OCI-LY1 (cell line): ENCODE measurements around the gene WWP2.
"Not testable (repeated sequence)": the region's sequence is repeated elsewhere in the genome, so short reads cannot be mapped to it uniquely, and the experiment has no call there.

Experiments used
- H2AFZ ChIP-seq: fragments of 200-600 bp; sonication (generic), shearing (Covaris generic); 2 replicates; pipeline ENCODE4 v1.6.0; 2014; ENCODE audit warnings: antibody characterized with exemption, mild to moderate bottlenecking, low read length
- H3F3A ChIP-seq: fragments of 200-600 bp; sonication (generic), shearing (Covaris generic); 2 replicates; pipeline ENCODE4 v1.6.0; 2014; ENCODE audit warnings: mild to moderate bottlenecking, antibody characterized with exemption, low read length, moderate library complexity; ENCODE audit not compliant: insufficient read depth
- H3K27ac ChIP-seq: fragments of 200-600 bp; sonication (generic); 2 replicates; pipeline ENCODE4 v1.5.1; 2014; ENCODE audit warnings: low read length, mixed run types, mild to moderate bottlenecking, low read depth; ENCODE audit not compliant: poor library complexity, severe bottlenecking
- H3K27me3 ChIP-seq: fragments of 200-600 bp; sonication (generic); 2 replicates; pipeline ENCODE4 v1.6.0; 2014; ENCODE audit warnings: antibody characterized with exemption, mild to moderate bottlenecking, low read length, moderate library complexity; ENCODE audit not compliant: insufficient read depth
- H3K36me3 ChIP-seq: fragments of 200-600 bp; sonication (generic); 2 replicates; pipeline ENCODE4 v1.6.1; 2014; ENCODE audit warnings: mild to moderate bottlenecking, antibody characterized with exemption, low read length, moderate library complexity, mixed read lengths; ENCODE audit not compliant: insufficient read depth
- H3K4me1 ChIP-seq: fragments of 200-600 bp; sonication (generic); 2 replicates; pipeline ENCODE4 v1.5.1; 2014; ENCODE audit warnings: mild to moderate bottlenecking, low read length, moderate library complexity; ENCODE audit not compliant: insufficient read depth, severe bottlenecking
- H3K4me2 ChIP-seq: fragments of 200-600 bp; sonication (generic), shearing (Covaris generic); 2 replicates; pipeline ENCODE4 v1.6.1; 2014; ENCODE audit warnings: low read length
- H3K4me3 ChIP-seq: fragments of 200-600 bp; sonication (generic); 2 replicates; pipeline ENCODE4 v1.5.1; 2014; ENCODE audit warnings: low read length, low read depth, mild to moderate bottlenecking, mixed read lengths; ENCODE audit not compliant: poor library complexity, severe bottlenecking
- H3K79me2 ChIP-seq: fragments of 200-600 bp; shearing (Covaris generic); 2 replicates; pipeline ENCODE4 v1.6.1; 2016; ENCODE audit warnings: mixed run types, low read length, mixed read lengths; ENCODE audit not compliant: insufficient read depth
- H3K9ac ChIP-seq: fragments of 200-600 bp; sonication (generic), shearing (Covaris generic); 2 replicates; pipeline ENCODE4 v1.6.1; 2014; ENCODE audit warnings: mild to moderate bottlenecking, low read length, mixed read lengths
- H3K9me2 ChIP-seq: fragments of 200-600 bp; sonication (generic), shearing (Covaris generic); 2 replicates; pipeline ENCODE4 v1.6.1; 2014; ENCODE audit warnings: low read depth, mild to moderate bottlenecking, low read length, mixed read lengths
- H3K9me3 ChIP-seq: fragments of 200-600 bp; shearing (Covaris generic); 2 replicates; pipeline ENCODE4 v1.6.1; 2014; ENCODE audit warnings: low read length, mixed read lengths
- H4K20me1 ChIP-seq: fragments of 200-600 bp; sonication (generic), shearing (Covaris generic); 2 replicates; pipeline ENCODE4 v1.6.0; 2016; ENCODE audit warnings: mild to moderate bottlenecking, low read length; ENCODE audit not compliant: insufficient read depth
- CTCF ChIP-seq: fragments of 200-600 bp; sonication (generic), shearing (Covaris generic); IDR thresholded peaks from 2 replicates; pipeline ENCODE4 v1.5.1; 2017; ENCODE audit warnings: mild to moderate bottlenecking, antibody characterized with exemption, low read length, moderate library complexity, mixed read lengths
- EZH2 ChIP-seq: fragments of 200-600 bp; sonication (generic), shearing (Covaris generic); IDR thresholded peaks from 2 replicates; pipeline ENCODE4 v1.8.0; 2017; ENCODE audit warnings: borderline replicate concordance, mixed run types, mild to moderate bottlenecking, antibody characterized with exemption, low read length, moderate library complexity, mixed read lengths

The WWP2 gene

GRCh38 chr16:69853481-69853880, 91.3 kb downstream of the WWP2 start:
- no peaks in the 10 kb centered on the region for H3F3A ChIP-seq
- H3K9ac ChIP-seq, result no peak overlapping the region
- no peak overlapping the region for H3K27ac ChIP-seq
- H3K9me2 ChIP-seq, result no peaks in the 10 kb centered on the region
- no peak overlapping the region for H3K4me2 ChIP-seq
- no peaks in the 10 kb centered on the region for H3K4me1 ChIP-seq
- no peaks in the 10 kb centered on the region for H3K9me3 ChIP-seq
- H3K4me3 ChIP-seq, result no peak overlapping the region
- no peaks in the 10 kb centered on the region for H3K79me2 ChIP-seq
- no peak for TF ChIP-seq EZH2
- H3K27me3 ChIP-seq, result no peaks in the 10 kb centered on the region
- no peak overlapping the region for H2AFZ ChIP-seq
- no peaks in the 10 kb centered on the region for H4K20me1 ChIP-seq
- H3K36me3 ChIP-seq, result peaks cover 5% of the 10 kb centered on the region; the same call in 1 of the 2 replicates

- H3K4me2 ChIP-seq, H4K20me1 ChIP-seq, H3K4me3 ChIP-seq, H3K9me2 ChIP-seq, H3K36me3 ChIP-seq, H2AFZ ChIP-seq, H3K4me1 ChIP-seq, H3K79me2 ChIP-seq, H3K9ac ChIP-seq, H3K9me3 ChIP-seq, H3F3A ChIP-seq, H3K27me3 ChIP-seq, H3K27ac ChIP-seq: not testable (repeated sequence)
These were observed 92.6 kb downstream of the WWP2 start for GRCh38 chr16:69854776-69855175.

- Histone ChIP-seq H3F3A (no peaks in the 10 kb centered on the region), H3K9me2 (no peaks in the 10 kb centered on the region), H3K27me3 (no peaks in the 10 kb centered on the region), H3K9me3 (no peaks in the 10 kb centered on the region), H3K4me1 (peaks cover 5% of the 10 kb centered on the region), H2AFZ (no peak overlapping the region), H3K79me2 (no peaks in the 10 kb centered on the region), H3K27ac (no peak overlapping the region), H3K4me3 (no peak overlapping the region), H3K9ac (no peak overlapping the region), H3K36me3 (no peaks in the 10 kb centered on the region), H3K4me2 (no peak overlapping the region), H4K20me1 (no peaks in the 10 kb centered on the region)
- TF ChIP-seq EZH2 (no peak), CTCF (no peak)
These were observed 93.5 kb downstream of the WWP2 start for GRCh38 chr16:69855592-69855991.

- Histone ChIP-seq H3K9me3 (no peaks in the 10 kb centered on the region), H3K36me3 (no peaks in the 10 kb centered on the region), H2AFZ (no peak overlapping the region), H3F3A (no peaks in the 10 kb centered on the region), H3K4me1 (peaks cover 5% of the 10 kb centered on the region), H3K79me2 (no peaks in the 10 kb centered on the region), H3K9ac (no peak overlapping the region), H3K4me2 (no peak overlapping the region), H3K27ac (no peak overlapping the region), H3K27me3 (no peaks in the 10 kb centered on the region), H4K20me1 (no peaks in the 10 kb centered on the region), H3K9me2 (no peaks in the 10 kb centered on the region), H3K4me3 (no peak overlapping the region)
- no peak for TF ChIP-seq EZH2
- TF ChIP-seq CTCF, result no peak
These were observed 96.3 kb downstream of the WWP2 start for GRCh38 chr16:69858191-69859104.
